ENCODE measurements around the gene ATP8A1.
"Not testable (repeated sequence)": the region's sequence is repeated elsewhere in the genome, so short reads cannot be mapped to it uniquely, and the experiment has no call there.

ATP8A1 gene

DNA sequence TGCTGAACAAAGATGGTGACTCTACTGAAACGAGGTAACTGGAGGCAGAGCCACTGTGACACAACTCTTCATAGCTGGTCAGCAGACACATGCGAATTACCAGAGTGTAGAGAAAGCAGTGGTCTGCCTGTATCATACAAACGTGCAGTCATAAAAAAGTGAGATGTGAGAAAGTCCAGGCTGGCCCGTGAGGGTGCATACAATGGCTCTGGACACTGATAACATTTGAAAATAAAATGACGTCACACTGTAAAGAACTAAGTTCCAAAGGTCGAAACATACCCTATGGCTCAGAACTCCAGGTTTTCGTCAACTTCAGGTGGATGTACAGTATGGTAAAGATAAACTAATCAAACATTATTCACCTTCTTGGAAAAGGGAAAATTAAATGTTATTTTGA lies 163.9 kb downstream of the ATP8A1 start:
- DNase-seq: no peak

DNA sequence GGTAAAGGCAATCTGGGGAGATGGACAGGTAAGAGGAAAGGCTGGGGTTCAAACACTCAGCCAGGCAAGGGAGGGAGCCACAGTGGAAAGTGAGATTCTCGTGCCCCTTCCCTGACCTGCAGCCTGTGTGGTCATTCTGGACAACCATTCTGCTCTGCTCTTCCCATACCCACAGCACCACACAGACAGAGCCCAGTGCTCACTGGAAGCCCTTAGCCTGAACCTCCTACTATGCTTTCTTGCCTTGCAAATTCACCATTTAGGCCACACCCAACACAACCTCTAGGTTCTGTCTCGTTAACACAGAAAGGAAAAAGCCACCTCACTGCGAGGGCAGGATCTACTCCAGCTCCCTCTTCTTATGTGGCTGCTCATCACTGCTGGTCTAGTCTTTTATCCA lies 166.9 kb downstream of the ATP8A1 start:
- DNase-seq: no peak

DNA sequence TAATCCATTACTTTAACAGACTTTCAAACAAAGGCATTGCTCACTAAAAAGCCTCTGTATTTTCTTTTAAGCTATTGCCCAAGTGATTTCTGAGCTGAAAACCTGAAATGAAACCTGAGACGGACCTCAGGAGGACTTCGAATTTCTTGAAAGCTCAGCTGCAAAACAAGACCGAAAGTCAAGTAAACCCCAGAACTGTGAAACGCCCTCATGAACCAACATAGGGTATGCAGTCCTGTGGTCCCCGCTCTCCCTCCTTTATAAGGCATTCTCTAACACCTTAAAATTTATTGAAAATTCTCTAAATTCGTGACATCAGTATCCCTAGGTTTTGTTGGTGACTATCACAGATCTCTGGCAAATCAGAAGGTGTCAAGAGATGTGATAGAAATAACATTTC lies 167.8 kb downstream of the ATP8A1 start:
- no peak for DNase-seq

DNA sequence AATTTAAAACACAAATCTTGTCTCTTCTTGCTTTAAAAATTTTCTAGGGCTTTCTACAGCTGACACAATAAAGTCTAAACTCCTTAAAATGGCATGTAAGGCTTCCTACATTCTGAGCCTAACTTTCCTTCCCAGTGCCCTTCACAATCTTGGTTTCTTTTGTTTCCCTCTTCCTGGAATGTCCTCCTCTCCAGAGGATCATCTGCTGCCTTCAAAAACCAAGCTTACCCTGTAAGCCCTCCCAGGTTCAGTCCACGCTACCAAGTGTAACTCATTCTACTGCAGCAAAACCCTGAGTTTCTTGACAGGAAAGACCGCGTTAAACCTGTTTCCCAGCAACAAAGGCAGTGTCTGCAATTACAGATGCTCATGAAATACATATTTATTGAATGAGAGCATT lies 168.4 kb downstream of the ATP8A1 start:
- DNase-seq: no peak

DNA sequence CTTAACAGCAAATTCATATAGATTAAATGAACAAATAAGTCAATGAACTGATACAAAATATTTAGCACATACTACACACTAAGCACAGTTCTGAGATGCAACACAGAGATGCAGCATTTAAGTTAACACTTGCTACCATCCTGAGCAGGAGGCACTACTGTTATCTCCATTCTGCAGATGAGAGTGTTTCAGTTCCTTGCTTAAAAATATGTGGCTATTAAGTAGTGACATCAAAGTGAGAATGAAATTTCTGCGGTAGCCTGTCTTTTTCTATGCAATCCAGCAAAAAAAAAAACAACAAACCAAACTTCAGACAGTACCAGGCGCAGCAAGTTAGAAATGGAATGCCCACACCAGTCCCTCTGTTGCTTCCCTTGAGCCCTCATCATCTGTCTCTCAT lies 168.8 kb downstream of the ATP8A1 start:
- DNase-seq: no peak

DNA sequence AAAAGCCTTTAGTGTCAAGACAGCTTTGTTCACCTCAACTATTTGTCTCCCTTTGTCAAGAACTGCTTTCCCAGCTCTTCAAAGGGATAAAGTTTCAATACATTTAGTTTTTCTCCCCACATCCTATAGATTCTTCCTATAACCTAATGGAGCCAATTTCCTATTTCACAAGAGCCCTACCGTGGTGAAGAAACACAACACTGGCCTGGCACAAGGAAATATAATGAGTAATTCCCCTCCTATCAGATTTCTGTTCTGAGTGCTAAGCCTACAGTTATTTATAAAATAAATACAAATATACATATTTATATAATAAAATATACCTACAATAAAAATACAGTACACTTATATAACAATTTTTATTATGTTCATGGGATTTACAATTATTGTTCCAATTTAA lies 169.7 kb downstream of the ATP8A1 start:
- DNase-seq: no peak

DNA sequence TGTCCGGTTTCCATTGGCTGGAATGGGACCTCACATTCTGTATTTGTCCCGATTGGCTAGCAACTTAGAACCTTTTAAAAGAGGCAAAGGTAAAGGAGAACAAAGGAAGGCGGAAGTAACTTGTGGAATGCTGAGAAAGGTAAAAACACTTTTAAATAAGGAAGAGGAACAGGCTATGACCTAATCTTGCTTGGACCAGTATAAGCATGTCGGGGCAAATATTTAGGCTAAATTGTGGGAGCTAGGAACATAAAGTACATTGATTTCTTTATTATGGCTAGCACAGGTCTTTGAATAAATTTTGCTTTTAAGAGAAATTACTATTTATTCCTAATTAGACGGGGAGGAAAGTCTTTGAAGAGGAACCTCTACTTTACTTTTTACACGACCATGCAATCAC lies 170.7 kb downstream of the ATP8A1 start:
- not testable (repeated sequence) for DNase-seq

DNA sequence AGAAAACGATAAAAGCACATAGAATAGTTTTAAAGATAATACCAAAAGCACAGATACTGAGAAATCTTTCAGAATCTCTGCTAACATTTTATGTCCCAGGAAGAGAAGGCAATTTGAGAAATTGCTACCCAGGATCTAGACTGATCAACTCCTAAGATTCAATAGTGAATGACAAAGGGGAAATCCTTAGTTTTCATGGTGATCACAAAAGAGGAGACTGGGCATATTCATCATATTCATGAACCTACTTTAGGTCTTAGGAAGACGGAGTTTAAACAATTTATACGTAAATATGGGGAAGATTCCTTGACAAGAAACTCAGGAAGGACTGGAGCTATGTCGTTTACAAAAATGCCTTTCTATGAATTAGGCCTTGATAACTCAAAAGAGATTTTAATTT lies 172.3 kb downstream of the ATP8A1 start:
- no peak for DNase-seq

DNA sequence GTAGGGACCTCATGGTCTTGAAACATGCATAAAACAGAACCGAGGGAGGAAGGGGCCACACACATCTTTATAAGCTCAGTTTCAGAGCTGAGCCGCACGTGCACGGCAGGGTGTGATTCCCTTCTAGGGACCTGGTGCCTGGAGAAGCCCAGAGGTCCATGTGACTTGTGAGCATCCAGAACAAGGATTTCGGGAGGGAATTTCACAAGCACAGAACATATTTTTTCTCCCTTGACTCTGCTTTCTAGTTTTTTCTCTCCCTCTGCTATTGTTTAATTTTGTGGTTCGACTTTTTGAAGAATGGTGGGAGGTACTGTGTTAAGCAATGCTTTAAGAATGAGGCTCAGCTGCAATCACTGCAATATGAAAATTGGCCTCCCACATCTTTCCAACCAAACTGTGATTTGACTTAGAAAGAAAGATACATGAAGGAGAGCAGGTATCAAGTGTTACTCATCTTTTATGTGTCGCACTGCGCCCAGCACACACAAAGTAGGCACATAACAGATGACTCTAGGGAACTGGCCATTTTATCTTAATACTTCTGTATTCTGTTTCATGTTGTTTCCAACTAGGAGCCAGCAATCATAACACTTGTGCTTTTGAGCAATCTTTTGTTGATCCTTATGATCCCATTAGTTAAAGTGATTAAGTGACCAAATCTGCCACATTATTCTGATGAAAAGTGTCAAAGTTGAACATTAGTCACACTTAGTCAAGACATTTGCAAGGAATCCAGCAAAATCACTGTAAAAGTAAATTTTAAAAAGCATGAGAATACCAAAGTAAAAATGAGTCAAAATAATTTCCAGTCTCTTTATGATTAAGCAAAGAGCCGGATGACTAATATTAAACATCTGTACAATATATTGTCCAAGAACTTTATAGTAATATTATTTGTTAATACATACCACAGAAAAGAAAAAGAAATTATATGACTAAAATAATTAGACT lies 173.2 kb downstream of the ATP8A1 start:
- DNase-seq: no peak

DNA sequence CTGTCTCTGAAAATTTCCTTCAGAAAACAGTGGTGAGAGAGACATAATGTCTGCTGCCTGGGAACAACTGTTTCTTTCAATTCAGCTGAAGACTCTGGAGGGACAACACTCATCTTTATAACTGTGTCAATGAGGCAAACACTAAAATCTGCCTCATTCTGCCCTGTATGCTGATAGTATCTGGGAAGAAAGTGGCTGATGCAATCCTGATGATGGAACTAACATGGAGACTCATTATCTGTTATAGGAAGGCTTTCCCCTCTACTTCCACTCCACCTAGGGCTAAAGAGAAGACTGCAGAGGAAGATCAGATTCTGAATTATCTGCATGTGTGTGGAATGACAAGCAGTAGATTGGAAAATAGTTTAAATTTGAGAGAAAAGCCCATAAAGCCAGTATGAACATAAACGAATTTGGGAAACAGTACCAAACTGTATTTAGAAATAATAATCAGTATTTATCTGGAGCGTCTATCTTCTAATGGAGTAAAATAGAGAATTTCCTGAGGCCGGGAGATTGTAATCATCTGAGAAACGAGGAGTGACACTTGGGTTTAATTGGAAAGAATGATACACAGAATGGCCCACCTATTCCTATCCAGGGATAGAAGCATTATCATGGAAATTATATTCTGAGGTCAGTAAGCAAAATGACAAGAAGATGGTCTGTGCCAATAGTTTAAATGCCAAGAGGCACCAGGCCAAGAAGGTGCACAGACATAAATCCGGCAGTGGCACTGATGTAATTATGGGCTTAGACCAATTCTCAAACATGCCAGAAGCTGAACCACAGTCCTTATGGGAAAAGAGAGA lies 174.2 kb downstream of the ATP8A1 start:
- no peak for DNase-seq

DNA sequence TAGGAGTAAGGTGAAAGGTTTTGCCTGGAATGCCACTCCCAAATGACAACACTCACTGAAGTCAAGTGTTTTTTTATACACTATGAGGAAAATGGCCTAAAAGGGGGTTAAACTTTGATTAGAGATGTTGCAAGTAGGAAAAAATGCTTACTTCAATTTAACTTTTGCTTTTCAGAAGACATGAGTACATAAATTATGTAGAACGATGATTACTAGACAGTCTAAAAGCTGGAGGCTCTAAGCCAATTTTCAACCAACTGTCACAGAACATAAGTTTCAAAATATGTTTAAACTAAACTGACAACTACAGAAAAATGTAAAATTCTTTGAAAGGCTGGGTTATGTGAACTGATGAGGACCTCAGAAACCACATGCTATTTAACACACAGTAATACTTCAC lies 176.2 kb downstream of the ATP8A1 start:
- DNase-seq: no peak

DNA sequence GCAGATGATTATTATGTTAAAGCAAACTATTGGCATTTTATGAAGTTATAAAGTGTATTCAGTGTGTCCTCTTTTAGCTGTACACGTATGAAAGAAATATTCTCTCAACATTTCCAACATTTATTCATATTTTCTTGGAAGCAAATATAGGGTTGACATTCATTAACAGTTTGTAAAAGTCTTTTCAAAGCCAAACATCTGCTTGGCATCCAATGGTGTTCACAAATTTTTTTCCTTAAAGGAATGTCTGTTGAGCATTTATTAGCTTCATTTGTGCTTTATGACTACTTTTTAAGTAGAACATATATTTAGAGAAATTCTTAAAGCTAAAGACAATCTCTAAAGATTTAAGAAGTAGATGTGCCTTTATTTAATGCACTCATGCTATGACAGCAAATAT lies 176.6 kb downstream of the ATP8A1 start:
- no peak for DNase-seq

DNA sequence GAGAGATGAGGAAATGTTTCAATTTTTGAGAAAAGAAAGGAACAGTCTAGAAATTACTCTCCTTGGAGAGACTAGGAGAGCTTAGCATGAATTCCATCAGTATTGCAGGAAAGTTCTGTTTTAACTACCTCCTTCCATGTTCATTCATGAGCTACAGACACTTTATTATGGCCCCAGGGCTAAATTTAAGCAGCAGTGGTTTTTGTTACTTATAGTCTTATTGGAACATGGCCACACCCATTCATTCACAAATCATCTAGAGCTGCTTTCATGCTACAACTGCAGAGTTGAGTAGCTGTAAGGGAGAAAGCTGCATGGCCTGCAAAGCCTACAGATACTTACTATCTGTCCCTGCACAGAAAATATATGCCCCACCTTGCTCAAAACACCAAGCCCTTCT lies 178.0 kb downstream of the ATP8A1 start:
- no peak for DNase-seq

DNA sequence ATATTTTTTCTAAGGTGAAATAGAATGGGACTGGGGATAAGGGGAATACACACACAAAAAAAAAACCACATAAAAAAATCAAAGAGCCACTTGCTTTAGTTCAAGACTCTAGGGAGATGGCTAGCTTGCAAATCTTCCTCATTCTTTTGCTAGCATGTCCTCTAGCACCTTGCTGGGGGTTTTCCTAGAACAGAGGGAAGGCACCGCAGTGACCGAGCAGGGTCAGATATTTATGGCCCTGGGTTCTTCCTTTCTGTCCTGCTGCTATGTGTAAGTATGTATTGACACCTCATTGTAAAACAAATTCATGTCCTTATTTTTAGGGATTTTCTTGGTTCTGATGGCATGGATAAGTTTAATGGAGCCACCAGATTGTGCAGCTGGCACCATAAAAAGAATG lies 178.4 kb downstream of the ATP8A1 start:
- DNase-seq: no peak

DNA sequence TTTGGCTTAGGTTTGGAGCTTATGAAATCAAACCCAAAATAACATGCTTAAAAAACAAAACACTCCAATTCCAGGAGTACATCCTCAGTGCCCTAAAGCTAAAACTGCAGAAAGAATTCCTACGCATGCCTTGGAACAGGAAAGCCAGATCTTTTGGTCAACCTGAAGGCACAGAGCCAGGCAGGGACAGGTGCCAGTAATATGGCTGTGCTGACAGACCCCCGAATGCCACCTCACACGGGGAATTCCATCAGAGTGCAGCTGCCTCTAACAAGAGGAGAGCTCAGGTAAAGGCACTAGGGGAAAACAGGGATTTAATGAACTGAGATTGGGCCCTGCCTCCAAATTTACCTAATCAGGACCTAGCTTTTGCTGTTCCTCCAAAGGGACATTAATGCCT lies 182.5 kb downstream of the ATP8A1 start:
- DNase-seq: no peak

DNA sequence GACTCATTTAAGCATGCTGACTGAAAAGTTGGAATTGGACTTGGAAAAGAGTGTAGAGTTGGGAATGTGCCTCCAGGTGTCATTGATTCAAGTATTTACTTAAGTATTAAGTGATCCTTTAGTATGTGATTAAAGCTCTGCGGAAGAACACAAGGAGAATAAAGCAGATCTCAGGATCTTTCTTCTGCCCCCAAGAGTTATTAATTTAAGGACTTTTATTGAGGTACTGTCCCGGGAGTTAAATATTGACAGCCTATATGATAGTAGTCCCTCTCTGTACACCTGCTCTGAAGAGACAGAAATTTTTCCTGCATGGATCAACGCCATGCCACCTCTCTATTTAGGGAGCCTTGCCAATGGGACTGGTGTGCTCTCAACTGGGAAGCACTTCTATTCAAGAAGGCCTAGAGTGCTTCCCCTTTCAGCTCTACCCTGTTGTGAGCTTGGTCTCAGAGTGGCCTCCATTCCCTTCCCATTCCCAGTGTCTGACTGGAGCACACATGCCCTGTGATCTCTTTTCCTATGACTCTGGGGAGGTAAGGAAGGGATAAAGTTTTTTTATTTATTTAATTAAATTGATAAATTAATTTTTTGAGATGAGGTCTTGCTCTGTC lies 183.7 kb downstream of the ATP8A1 start:
- DNase-seq: no peak

DNA sequence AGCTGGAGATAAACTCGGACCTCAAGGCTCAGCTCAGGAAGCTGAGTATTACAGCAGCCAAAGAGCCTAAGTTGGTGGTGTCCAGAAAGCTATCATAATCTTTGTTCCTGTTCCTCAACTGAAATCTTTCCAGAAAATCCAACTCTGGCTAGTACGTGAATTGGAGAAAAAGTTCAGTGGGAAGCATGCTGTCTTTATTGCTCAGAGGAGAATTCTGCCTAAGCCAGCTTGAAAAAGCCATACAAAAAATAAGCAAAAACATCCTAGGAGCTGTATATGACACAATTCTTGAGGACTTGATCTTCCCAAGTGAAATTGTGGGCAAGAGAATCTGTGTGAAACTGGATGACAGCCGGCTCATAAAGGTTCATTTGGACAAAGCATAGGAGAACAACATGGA lies 185.0 kb downstream of the ATP8A1 start:
- DNase-seq: no peak

DNA sequence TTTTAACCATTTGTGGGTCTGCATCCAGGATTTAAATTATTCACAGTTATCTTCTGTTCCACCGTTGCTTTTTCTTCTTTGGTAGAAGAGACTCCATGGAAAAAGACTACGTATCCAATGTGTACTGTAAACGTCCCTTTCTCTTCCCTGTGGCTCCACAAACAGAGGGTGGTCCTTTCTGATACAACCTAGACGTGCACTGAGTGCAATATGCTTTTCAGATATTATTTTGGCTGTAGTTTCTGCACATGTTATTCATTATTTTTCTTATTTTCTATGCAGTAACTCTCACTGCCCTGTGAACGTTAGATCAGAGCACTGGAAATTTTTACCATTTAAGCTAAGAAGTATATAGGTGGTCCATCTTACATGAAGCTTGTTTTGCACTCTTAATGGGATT lies 186.9 kb downstream of the ATP8A1 start:
- no peak for DNase-seq

DNA sequence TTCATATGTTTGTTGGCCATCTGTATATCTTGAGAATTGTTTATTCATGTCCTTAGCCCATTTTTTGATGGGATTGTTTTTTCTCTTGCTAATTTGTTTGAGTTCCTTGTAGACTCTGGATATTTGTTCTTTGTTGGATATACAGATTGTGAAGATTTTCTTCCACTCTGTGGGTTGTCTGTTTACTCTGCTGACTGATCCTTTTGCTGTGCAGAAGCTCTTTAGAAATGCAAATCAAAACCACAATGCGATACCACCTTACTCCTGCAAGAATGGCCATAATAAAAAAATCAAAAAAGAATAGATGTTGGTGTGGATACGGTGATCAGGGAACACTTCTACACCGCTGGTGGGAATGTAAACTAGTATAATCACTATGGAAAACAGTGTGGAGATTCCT lies 189.1 kb downstream of the ATP8A1 start:
- DNase-seq: not testable (repeated sequence)

DNA sequence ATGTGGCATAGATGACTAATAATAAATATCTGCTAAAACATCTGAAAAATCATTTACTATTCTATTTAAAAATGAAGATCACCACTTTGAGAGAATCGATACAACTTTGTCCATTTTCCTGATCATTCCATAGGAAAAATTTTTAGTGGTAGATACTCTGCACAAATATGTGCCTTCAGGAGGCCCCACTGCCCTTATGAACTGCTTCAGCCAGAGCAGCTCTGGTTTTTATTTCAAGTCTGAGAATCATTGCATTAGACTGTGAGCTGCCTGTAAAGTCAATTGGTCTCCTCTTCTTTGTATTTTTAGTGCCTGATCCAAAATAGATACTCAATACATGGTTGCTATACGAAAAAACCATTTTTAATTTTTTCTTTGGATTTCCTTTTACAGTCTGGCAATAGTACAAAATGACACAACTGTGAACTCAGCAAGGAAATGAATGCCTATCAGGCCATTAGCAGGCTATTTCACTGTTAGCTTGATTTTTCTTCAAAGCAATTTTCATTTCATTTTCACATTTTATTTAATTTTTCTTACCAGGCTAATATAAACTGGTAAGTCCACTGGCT lies 190.5 kb downstream of the ATP8A1 start:
- DNase-seq: no peak

DNA sequence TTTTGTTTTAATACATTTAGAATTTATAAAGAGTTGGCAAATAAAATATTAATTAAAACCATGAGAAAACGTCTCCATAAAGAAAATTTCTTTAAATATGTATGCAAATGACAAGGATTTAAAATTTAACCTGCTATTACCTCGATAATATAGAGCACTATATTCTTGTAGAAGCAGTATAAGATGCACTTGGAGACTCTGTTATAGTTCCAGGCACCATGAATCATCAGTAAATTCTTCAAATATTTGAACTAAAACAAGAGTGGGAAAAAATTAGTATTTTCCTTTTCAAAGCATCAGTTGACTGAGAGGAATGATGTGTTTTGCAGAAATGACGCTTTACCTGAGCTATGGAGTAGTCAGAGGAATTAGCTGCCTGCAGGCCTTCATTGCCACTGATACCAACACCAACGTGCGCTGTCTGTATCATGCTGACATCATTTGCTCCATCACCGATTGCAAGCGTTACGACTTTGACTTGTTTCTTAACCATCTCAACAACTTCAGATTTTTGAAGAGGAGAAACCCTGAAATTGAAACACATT lies 192.3 kb downstream of the ATP8A1 start:
- DNase-seq: no peak

DNA sequence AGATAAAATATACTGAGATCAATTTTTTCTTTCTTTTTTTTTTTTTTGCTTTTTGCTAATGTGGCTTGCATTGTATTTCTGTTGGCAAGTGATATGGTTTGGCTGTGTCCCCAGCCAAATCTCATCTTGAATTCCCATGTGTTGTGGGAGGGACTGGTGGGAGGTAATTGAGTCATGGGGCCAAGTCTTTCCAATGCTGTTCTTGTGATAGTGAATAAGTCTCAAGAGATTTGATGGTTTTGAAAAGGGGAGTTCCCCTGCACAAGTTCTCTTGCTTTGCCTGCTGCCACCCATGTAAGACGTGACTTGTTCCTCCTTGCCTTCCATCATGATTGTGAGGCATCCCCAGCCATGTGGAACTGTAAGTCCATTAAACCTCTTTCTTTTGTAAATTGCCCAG lies 195.7 kb downstream of the ATP8A1 start:
- not testable (repeated sequence) for DNase-seq

DNA sequence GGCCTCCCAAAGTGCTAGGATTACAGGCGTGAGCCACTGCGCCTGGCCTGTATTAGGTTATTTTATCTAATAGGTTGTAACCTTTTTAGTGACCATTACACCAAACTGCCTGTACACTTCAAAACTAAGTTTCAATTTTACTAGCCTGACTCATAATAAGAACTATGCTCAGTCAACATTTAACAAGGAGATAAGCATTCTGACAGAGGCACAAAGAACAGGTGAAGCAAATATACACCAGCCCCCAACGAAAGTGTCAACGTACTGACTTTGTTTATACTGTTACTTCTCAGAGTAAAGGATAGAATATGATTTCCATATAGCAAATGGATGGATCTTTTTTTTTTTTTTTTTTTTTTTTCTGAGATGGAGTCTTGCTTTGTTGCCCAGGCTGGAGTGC lies 196.9 kb downstream of the ATP8A1 start:
- DNase-seq: no peak

Measured in GDM1 (cell line).